ENCODE data around the gene PLA2G15.

GRCh38 chr16:68259007-68259825 lies 14.0 kb downstream of the PLA2G15 start:
- TF ChIP-seq, protein P1, sequence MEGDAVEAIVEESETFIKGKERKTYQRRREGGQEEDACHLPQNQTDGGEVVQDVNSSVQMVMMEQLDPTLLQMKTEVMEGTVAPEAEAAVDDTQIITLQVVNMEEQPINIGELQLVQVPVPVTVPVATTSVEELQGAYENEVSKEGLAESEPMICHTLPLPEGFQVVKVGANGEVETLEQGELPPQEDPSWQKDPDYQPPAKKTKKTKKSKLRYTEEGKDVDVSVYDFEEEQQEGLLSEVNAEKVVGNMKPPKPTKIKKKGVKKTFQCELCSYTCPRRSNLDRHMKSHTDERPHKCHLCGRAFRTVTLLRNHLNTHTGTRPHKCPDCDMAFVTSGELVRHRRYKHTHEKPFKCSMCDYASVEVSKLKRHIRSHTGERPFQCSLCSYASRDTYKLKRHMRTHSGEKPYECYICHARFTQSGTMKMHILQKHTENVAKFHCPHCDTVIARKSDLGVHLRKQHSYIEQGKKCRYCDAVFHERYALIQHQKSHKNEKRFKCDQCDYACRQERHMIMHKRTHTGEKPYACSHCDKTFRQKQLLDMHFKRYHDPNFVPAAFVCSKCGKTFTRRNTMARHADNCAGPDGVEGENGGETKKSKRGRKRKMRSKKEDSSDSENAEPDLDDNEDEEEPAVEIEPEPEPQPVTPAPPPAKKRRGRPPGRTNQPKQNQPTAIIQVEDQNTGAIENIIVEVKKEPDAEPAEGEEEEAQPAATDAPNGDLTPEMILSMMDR (IDR thresholded peaks at IDR 0.05), result no peak
- TF ChIP-seq JUNB (IDR thresholded peaks at IDR 0.05), result no peak
